T-helper 2 cell (primary cell): Measurements from ENCODE around the gene RPGRIP1L.

ENCODE experiments used
- DNase-seq, 5 experiments: peaks; one replicate each; pipeline versions ENCODE4 v3.0.0 to v3.0.0-alpha.2; 2012 to 2022

Gene RPGRIP1L

GRCh38 chr16:53599548-53599947 lies 104.1 kb downstream of the RPGRIP1L start:
- DNase-seq: peak in 1 of 5 experiments; percentile 15

DNA sequence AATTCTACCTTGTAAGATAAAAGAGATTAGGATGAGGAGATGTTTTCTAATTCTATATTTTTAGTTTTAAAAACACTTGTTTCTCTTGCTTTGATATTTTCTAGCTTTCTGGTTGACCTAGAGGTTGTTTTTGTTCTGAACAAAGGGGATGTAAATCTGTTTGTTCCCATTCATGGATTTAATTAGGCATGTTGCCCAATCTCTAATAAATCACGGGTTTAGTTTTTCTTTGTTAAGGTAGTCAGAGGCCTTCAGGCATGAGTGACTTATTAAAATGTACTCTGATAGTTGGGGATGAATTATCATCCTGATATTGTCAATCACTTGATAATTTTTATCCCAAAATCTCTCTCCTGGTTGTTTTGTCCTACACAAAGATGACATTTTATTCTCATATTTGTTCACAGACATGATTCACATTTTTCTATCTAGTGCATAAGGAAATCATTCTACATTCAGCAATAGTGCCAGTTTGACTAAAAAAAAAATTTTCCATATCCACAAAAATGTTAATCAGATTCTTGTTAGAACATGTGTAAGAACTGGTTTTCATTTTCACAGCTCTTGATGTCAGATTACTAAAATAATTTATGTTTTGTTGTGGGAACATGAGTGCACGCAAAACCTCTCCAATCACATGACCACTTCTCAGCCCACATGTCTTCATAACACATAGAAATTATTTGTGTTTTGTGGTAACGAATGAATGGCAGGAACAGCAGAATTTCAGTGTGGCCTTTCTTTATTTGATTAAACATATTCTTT lies 105.0 kb downstream of the RPGRIP1L start:
- DNase-seq: peak in 1 of 5 experiments; percentile 10

- DNase-seq: no peak
Observed at GRCh38 chr16:53597776-53598175, 105.9 kb downstream of the RPGRIP1L start.

- no peak for DNase-seq
Observed at GRCh38 chr16:53588081-53588648, 115.5 kb downstream of the RPGRIP1L start.

DNA sequence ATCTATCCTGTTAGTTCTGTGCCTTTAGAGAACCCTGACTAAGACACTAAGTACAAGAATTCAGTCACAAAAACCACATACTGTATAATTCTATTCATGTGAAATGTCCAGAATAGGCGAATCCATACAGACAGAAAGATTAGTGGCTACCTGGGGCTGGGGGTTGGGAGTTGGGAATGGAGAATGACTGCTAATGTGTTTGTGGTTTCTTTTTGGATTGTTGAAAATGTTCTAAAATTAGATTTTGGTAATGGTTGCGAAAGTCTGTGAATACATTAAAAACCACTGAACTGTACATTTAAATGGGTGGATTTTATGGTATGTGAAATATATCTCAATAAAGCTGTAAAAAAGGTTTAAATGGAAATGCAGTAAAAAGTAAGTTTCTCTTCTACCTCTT lies 120.3 kb downstream of the RPGRIP1L start:
- DNase-seq: no peak

- DNase-seq: no peak
Observed at GRCh38 chr16:53581784-53582183, 121.9 kb downstream of the RPGRIP1L start.

- no peak for DNase-seq
Observed at GRCh38 chr16:53580038-53580802, 123.4 kb downstream of the RPGRIP1L start.

DNA sequence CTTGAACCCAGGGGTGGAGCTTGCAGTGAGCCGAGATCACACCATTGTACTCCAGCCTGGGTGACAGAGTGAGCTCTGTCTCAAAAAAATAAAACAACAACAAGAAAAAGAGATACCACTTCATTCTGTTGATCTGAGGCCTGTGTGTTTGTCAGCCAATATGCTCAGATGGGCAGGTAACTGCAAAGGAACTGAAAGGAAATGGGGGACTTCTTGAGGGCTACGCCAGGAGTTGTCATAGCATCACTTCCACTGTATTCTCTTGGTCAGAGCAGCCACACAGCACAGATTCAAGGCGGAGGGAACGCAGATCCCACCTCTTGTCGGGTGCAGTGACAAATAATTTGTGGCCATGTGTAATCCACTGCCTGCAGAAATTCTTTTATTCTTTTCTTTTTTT lies 126.8 kb downstream of the RPGRIP1L start:
- DNase-seq: no peak

- DNase-seq: no peak
Observed at GRCh38 chr16:53576210-53576609, 127.4 kb downstream of the RPGRIP1L start.

GRCh38 chr16:53571763-53572162 lies 131.9 kb downstream of the RPGRIP1L start:
- DNase-seq: no peak

DNA sequence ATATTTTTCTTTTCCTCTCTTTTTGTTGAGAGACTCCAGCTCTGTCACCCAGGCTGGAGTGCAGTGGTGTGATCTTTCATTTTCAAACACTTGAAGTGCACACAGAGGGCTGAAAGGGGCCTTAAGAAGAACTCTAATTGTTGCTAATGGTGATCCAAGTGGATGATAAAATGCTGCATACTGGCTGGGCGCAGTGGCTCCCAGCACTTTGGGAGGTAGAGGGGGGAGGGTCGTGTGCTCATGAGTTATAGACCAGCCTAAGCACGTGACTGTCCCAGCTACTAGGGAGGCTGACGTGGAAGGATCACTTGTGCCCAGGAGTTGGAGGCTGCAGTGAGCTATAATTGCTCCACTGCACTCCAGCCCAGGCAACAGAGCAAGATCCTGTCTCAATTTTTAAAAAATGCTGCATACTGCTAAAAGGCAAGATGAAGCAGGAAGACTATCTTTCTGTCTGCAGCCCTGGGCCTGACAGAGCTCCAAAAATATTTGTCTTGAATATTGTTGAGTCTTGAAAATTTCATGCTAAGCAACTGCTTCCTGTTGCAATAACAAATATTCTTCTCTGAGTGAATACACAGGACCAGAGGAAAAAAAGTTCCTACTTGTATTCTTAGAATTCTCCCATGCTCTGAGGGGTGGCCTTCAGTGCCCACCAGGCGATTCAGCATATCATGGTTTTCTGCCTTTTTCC lies 137.0 kb downstream of the RPGRIP1L start:
- no peak for DNase-seq

GRCh38 chr16:53565296-53565863 lies 138.3 kb downstream of the RPGRIP1L start:
- no peak for DNase-seq

DNA sequence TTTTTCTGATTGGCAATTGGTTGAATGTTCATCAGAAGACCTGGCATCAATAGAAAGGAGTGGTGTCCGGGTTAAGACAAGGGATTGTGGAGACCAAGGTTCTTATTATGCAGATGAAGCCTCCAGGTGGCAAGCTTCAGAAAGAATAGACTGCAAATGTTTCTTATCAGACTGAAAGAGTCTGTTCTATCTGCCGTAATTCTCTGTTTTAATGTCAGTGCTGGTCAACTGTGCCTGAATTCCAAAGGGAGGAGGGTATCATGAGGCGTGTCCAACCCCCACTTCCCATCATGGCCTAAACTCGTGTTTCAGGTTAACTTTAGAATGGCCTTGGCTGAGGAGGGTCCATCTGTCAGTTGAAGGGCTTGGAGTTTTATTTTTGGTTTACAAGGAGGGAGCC lies 140.2 kb downstream of the RPGRIP1L start:
- DNase-seq: no peak

DNA sequence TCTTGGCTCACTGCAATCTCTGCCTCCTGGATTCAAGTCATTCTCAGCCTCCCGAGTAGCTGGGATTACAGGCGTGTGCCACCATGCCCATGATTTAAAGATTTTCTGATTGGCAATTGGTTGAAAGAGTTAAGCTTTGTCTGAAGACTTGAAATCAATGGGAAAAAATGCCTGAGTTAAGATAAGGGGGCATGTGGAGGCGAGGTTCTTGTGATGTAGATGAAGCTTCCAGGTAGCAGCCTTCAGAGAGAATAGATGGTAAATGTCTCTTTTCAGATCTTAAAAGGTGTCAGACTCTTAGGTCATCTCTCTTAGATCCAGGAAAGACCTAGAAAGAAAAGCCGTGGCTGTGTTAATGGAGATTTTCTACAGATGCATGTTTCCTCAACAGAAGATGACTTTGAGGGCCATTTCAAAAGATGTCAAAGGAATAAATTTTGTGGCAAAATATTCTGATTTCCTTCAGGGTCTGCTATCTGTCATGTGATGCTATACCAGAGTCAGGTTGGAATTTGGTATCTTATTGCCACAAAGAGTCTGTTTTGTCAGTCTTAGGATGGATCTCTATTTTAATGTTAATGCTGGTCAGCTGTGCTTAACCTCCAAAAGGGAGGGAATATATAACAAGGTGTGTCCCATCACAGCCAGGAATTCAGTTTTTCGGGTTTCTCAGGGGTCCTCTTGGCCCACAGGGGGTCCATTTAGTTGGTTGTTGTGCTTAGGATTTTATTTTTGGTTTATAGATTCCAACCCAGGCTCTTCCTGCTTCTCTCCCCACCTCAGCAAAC lies 142.4 kb downstream of the RPGRIP1L start:
- DNase-seq: no peak

DNA sequence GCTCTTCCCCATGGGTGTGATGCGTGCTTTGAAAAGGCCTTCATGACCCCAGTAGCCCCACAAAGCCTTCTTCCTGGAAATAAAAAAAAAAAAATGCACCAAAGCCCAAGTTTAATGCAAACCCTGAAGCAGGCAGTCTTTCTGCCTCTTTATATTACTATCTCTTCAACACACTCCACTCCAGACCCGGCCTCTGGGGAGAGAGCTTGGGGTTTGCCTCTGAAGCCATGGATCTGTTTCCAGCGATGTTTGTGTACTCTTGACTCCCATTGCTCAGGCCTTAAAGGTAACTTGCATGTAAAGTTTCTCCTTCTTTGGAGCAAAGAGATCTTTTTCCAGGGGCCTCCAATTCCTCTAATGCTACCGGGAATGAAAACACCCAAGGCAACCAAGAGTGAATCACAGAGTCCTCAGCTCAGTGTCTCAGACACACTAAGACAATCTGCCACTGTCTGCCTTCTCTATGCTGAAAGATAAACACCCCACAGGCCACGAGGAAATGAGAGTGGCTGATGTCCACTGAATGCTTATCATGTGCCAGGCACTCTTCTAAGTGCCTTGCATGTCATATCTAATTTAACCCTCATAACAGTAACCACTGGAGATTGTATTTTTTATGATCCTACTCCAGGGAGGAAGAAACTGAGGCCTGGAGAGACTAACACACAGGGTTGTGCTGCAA lies 144.2 kb downstream of the RPGRIP1L start:
- no peak for DNase-seq

DNA sequence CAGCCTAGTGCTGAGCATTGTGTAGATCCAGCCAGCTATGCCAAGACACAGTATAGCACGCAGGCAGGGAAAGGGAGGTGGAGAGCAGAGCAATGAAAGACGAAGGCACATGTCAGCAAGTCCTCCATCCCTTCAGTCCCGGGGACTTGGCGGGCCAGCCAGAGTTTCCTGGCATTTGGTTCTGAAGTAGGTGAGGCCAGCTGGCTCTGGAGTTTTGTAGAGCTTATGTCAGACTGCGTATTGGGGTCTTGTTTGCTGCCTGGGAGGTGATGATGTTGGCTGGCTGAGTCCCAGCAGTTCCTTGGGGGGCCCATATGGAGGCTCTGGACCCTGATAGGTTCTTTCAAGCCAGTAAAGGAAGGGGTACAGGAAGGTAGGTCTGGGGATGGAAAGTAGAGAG lies 144.9 kb downstream of the RPGRIP1L start:
- no peak for DNase-seq

- DNase-seq: no peak
Observed at GRCh38 chr16:53556521-53556920, 147.1 kb downstream of the RPGRIP1L start.

- DNase-seq: peak in 4 of 5 experiments; percentile 15 to 83 (median 30)
Observed at GRCh38 chr16:53549970-53550690, 153.5 kb downstream of the RPGRIP1L start.
